HEK293 (cell line): ENCODE results near the gene ESR1.

ENCODE experiments used
- CTCF ChIP-seq: fragments of 450-650 bp; formaldehyde crosslinking; IDR thresholded peaks from 2 replicates; pipeline ENCODE4 v1.5.1; 2016; ENCODE audit warnings: missing biosample characterization, missing genetic modification characterization
- KLF17 ChIP-seq: fragments of 450-650 bp; formaldehyde crosslinking; IDR thresholded peaks from 2 replicates; pipeline ENCODE4 v1.5.1; 2016; ENCODE audit warnings: missing biosample characterization, missing genetic modification characterization
- PATZ1 ChIP-seq: fragments of 450-650 bp; formaldehyde crosslinking; IDR thresholded peaks from 2 replicates; pipeline ENCODE4 v1.5.1; 2016; ENCODE audit warnings: missing biosample characterization, missing genetic modification characterization
- RBAK ChIP-seq: fragments of 450-650 bp; formaldehyde crosslinking; IDR thresholded peaks from 2 replicates; pipeline ENCODE4 v1.5.1; 2016; ENCODE audit warnings: missing biosample characterization, missing genetic modification characterization
- SP2 ChIP-seq: fragments of 450-650 bp; formaldehyde crosslinking; IDR thresholded peaks from 2 replicates; pipeline ENCODE4 v1.5.1; 2016; ENCODE audit warnings: missing biosample characterization, missing genetic modification characterization
- ZBTB8A ChIP-seq: fragments of 450-650 bp; formaldehyde crosslinking; IDR thresholded peaks from 2 replicates; pipeline ENCODE4 v1.5.1; 2016; ENCODE audit warnings: missing biosample characterization, missing genetic modification characterization
- ZNF24 ChIP-seq: fragments of 450-650 bp; formaldehyde crosslinking; IDR thresholded peaks from 2 replicates; pipeline ENCODE4 v1.5.1; 2016; ENCODE audit warnings: missing biosample characterization, missing genetic modification characterization
- ZNF302 ChIP-seq: fragments of 450-650 bp; formaldehyde crosslinking; IDR thresholded peaks from 2 replicates; pipeline ENCODE4 v1.5.1; 2016; ENCODE audit warnings: missing biosample characterization, missing genetic modification characterization, low read depth
- ZNF792 ChIP-seq: fragments of 450-650 bp; formaldehyde crosslinking; IDR thresholded peaks from 2 replicates; pipeline ENCODE4 v1.5.1; 2016; ENCODE audit warnings: missing biosample characterization, missing genetic modification characterization
- ZSCAN30 ChIP-seq: fragments of 450-650 bp; IDR thresholded peaks from 2 replicates; pipeline ENCODE4 v1.5.1; 2018; ENCODE audit warnings: missing biosample characterization, mild to moderate bottlenecking, missing genetic modification characterization, moderate library complexity
- TF ChIP-seq, protein P1 (sequence below): fragments of 450-650 bp; formaldehyde crosslinking; IDR thresholded peaks from 2 replicates; pipeline ENCODE4 v1.5.1; 2016; ENCODE audit warnings: missing biosample characterization, missing genetic modification characterization

DNA sequence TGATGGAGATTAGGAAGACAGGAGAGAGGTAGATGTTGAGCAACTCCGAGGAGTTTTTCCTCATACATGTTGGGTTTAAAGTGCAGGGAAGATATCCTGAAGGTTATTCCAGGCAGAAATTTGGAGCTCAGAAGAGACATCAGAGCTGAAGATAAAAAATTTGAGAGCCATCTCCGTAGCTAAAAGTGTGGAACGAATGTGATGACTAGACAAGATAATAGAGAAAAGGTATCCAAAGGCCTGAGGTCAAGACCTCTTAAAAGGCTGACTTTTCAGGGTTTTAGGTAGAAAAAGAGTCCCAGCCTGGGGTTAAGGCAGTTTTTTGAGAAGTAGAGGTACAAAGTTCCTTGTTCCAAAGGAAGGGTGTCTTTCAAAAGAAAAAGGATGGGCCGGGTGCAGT lies 214.8 kb downstream of the ESR1 start:
- TF ChIP-seq ZNF302 (tag by site-specific recombination) (no peak), ZNF24 (tag by site-specific recombination) (no peak), CTCF (tag by site-specific recombination) (no peak), PATZ1 (tag by site-specific recombination) (no peak), ZNF792 (tag by site-specific recombination) (no peak), SP2 (no peak), KLF17 (tag by site-specific recombination) (no peak), ZSCAN30 (tag by site-specific recombination) (no peak), RBAK (tag by site-specific recombination) (no peak), ZBTB8A (tag by site-specific recombination) (no peak)
- TF ChIP-seq, protein P1, sequence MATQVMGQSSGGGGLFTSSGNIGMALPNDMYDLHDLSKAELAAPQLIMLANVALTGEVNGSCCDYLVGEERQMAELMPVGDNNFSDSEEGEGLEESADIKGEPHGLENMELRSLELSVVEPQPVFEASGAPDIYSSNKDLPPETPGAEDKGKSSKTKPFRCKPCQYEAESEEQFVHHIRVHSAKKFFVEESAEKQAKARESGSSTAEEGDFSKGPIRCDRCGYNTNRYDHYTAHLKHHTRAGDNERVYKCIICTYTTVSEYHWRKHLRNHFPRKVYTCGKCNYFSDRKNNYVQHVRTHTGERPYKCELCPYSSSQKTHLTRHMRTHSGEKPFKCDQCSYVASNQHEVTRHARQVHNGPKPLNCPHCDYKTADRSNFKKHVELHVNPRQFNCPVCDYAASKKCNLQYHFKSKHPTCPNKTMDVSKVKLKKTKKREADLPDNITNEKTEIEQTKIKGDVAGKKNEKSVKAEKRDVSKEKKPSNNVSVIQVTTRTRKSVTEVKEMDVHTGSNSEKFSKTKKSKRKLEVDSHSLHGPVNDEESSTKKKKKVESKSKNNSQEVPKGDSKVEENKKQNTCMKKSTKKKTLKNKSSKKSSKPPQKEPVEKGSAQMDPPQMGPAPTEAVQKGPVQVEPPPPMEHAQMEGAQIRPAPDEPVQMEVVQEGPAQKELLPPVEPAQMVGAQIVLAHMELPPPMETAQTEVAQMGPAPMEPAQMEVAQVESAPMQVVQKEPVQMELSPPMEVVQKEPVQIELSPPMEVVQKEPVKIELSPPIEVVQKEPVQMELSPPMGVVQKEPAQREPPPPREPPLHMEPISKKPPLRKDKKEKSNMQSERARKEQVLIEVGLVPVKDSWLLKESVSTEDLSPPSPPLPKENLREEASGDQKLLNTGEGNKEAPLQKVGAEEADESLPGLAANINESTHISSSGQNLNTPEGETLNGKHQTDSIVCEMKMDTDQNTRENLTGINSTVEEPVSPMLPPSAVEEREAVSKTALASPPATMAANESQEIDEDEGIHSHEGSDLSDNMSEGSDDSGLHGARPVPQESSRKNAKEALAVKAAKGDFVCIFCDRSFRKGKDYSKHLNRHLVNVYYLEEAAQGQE = no peak
